Testis (tissue), 3 donors: ENCODE results near the gene CUX1. TPM values are rescaled to one million over a fixed set of nuclear protein-coding genes. Genes with fewer than 3 reads are reported as not detected.

Source experiments
- DNase-seq: peaks from one replicate; pipeline ENCODE4 v3.0.0-alpha.2; 2019
- H3K27ac ChIP-seq, 2 donors: fragments of 200-600 bp; sonication (generic); one replicate each; pipeline ENCODE4 v1.5.1; 2019
- H3K27me3 ChIP-seq: fragments of 200-600 bp; sonication (generic); one replicate; pipeline ENCODE4 v1.5.1; 2019
- H3K36me3 ChIP-seq: fragments of 200-600 bp; sonication (generic); one replicate; pipeline ENCODE4 v1.5.1; 2017; ENCODE audit warnings: low read depth; ENCODE audit errors: missing control alignments
- H3K4me1 ChIP-seq: fragments of 200-600 bp; sonication (generic); one replicate; pipeline ENCODE4 v1.5.1; 2019
- H3K4me3 ChIP-seq, 2 donors: fragments of 200-600 bp; sonication (generic); one replicate each; pipeline ENCODE4 v1.5.1; 2017 to 2019
- H3K9me3 ChIP-seq: fragments of 200-600 bp; sonication (generic); one replicate; pipeline ENCODE4 v1.5.1; 2017
- CTCF ChIP-seq, 3 experiments: fragments of 450-650 bp in 2 of 3; fragments of 200-600 bp in 1 of 3; sonication (generic) in 1 of 3; IDR thresholded peaks; one replicate each; pipeline ENCODE4 v1.5.1; 2016 to 2019; ENCODE audit warnings: antibody characterized with exemption in 3 of 3, mild to moderate bottlenecking in 2 of 3, moderate library complexity in 1 of 3
- POLR2A ChIP-seq: fragments of 450-650 bp; IDR thresholded peaks from one replicate; pipeline ENCODE4 v1.6.1; 2017; ENCODE audit warnings: antibody characterized with exemption, mild to moderate bottlenecking, moderate library complexity
- WGBS, 2 donors: methylation state at CpG; one replicate each; pipeline ENCODE4 v1.1.5; 2018; 5-methylcytosine and 5-hydroxymethylcytosine counted together
- intact Hi-C: fragments of 100-400 bp; cut with DNase I; formaldehyde crosslinking; loops from one replicate; pipeline ENCODE4 v1.15.1; 2023; ENCODE audit warnings: low total_unique reads
- polyA plus RNA-seq: library from polyadenylated mRNA; stranded (reverse); fragments of 350-450 nt; fragmentation: Illumina TruSeq; extraction: RNeasy Lipid Tissue Mini Kit (QIAGEN cat#74804); gene quantifications from one replicate; pipeline ENCODE4 v1.2.3, GENCODE V29; 2014; ENCODE audit warnings: low read depth, low replicate concordance; ENCODE audit not compliant: insufficient read depth
- total RNA-seq, 2 donors: library from RNA; depleted of rRNA; stranded (reverse); fragments of >200 nt; gene quantifications; one replicate each; pipeline ENCODE4 v1.2.3, GENCODE V29; 2016

Gene CUX1
- total and polyA plus RNA-seq, 3 donors from 2014 or later: 30.8 to 46.3 (median 43.1) TPM

GRCh38 chr7:102104245-102104644 is 286.8 kb downstream of the CUX1 start:
- intact Hi-C loops: no loop called here
- no peak for DNase-seq
- TF ChIP-seq CTCF (IDR thresholded peaks at IDR 0.05) (no peak), POLR2A (no peak)
- Histone ChIP-seq H3K27me3 (no peaks in the 10 kb centered on the region), H3K4me1 (no peaks in the 10 kb centered on the region), H3K36me3 (no peaks in the 10 kb centered on the region), H3K4me3 (no peak overlapping the region), H3K27ac (no peak overlapping the region), H3K9me3 (no peaks in the 10 kb centered on the region)
- WGBS, 2 donors: 91 to 95% methylated on average over 5 of the region's 5 CpGs

- Histone ChIP-seq H3K4me3 (no peak overlapping the region), H3K36me3 (no peaks in the 10 kb centered on the region), H3K9me3 (no peaks in the 10 kb centered on the region), H3K27ac (no peak overlapping the region), H3K27me3 (no peaks in the 10 kb centered on the region), H3K4me1 (no peaks in the 10 kb centered on the region)
- WGBS, 2 donors: 93 to 100% methylated on average over 4 to 5 of the region's 5 CpGs
- TF ChIP-seq POLR2A: no peak
- no peak for TF ChIP-seq CTCF (IDR thresholded peaks at IDR 0.05)
- intact Hi-C loops: no loop called here
- no peak for DNase-seq
These were observed 289.2 kb downstream of the CUX1 start for GRCh38 chr7:102106625-102107024.

GRCh38 chr7:102107474-102108104 is 290.2 kb downstream of the CUX1 start:
- no peaks in the 10 kb centered on the region for H3K9me3 ChIP-seq
- no peaks in the 10 kb centered on the region for H3K27me3 ChIP-seq
- 84 to 89% methylated on average over 16 to 19 of the region's 19 CpGs for WGBS, 2 donors
- H3K4me3 ChIP-seq: no peak overlapping the region
- intact Hi-C loops: no loop called here
- TF ChIP-seq CTCF (IDR thresholded peaks at IDR 0.05) (no peak), POLR2A (no peak)
- no peaks in the 10 kb centered on the region for H3K36me3 ChIP-seq
- no peak overlapping the region for H3K27ac ChIP-seq
- no peak for DNase-seq
- no peaks in the 10 kb centered on the region for H3K4me1 ChIP-seq

- Histone ChIP-seq H3K4me3 (no peak overlapping the region), H3K27ac (no peak overlapping the region), H3K4me1 (no peaks in the 10 kb centered on the region), H3K9me3 (no peaks in the 10 kb centered on the region), H3K36me3 (no peaks in the 10 kb centered on the region), H3K27me3 (no peaks in the 10 kb centered on the region)
- 53 to 67% methylated on average over 30 to 36 of the region's 36 CpGs for WGBS, 2 donors
- no peak for TF ChIP-seq POLR2A
- intact Hi-C loops: no loop called here
- DNase-seq: no peak
These were observed 293.9 kb downstream of the CUX1 start for GRCh38 chr7:102111061-102112041.

- Histone ChIP-seq H3K9me3 (no peaks in the 10 kb centered on the region), H3K4me3 (no peak overlapping the region), H3K27me3 (no peaks in the 10 kb centered on the region), H3K27ac (no peak overlapping the region), H3K4me1 (peaks cover 10% of the 10 kb centered on the region), H3K36me3 (no peaks in the 10 kb centered on the region)
- 66 to 77% methylated on average over 7 of the region's 7 CpGs for WGBS, 2 donors
- intact Hi-C loops: no loop called here
- TF ChIP-seq CTCF (IDR thresholded peaks at IDR 0.05) (no peak), POLR2A (no peak)
- no peak for DNase-seq
These were observed 297.8 kb downstream of the CUX1 start for GRCh38 chr7:102115181-102115580.
